DND-41 (cell line): ENCODE data around the gene ANKFN1.

Experiments
- EZH2 ChIP-seq: IDR thresholded peaks from 3 replicates; pipeline ENCODE4 v1.6.1; 2012; ENCODE audit warnings: borderline replicate concordance, low read depth, mild to moderate bottlenecking, moderate library complexity, low read length, inconsistent platforms; ENCODE audit not compliant: severe bottlenecking
- TF ChIP-seq, protein P1 (sequence below): IDR thresholded peaks from 2 replicates; pipeline ENCODE4 v1.5.1; 2012; ENCODE audit warnings: borderline replicate concordance, low read length, moderate library complexity, mild to moderate bottlenecking; ENCODE audit not compliant: poor library complexity, severe bottlenecking; ENCODE audit errors: extremely low read depth

DNA sequence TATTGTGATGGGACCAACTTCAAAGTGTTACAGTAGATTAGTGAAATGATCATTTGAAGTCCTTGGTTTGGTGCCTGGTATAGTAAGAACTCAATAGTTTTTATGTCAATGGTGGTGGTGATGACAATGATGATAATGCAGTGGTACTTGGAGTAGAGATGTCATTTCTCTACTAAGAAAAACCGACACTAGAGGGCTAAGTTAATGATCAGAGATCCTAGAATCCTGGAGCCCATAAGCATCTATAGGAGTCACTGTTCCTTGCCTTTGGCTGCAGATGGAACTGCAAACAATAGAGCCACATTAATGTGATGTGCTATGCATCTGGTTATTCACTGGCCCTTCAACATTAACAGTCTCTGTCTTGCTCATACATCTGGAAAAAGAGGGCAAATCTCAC is 103.8 kb downstream of the ANKFN1 start:
- TF ChIP-seq, protein P1, sequence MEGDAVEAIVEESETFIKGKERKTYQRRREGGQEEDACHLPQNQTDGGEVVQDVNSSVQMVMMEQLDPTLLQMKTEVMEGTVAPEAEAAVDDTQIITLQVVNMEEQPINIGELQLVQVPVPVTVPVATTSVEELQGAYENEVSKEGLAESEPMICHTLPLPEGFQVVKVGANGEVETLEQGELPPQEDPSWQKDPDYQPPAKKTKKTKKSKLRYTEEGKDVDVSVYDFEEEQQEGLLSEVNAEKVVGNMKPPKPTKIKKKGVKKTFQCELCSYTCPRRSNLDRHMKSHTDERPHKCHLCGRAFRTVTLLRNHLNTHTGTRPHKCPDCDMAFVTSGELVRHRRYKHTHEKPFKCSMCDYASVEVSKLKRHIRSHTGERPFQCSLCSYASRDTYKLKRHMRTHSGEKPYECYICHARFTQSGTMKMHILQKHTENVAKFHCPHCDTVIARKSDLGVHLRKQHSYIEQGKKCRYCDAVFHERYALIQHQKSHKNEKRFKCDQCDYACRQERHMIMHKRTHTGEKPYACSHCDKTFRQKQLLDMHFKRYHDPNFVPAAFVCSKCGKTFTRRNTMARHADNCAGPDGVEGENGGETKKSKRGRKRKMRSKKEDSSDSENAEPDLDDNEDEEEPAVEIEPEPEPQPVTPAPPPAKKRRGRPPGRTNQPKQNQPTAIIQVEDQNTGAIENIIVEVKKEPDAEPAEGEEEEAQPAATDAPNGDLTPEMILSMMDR = no peak
- no peak for TF ChIP-seq EZH2
